GM12878 (cell line): ENCODE results near the gene RFX7.

ENCODE experiments used
- MTA3 ChIP-seq: IDR thresholded peaks from 2 replicates; pipeline ENCODE4 v1.6.1; 2012; ENCODE audit warnings: low read length, inconsistent platforms, borderline replicate concordance
- SRF ChIP-seq, 2 experiments: IDR thresholded peaks; 2 replicates each; pipeline ENCODE4 v1.6.1; 2011; ENCODE audit warnings: low read depth in 2 of 2, low read length in 2 of 2, mild to moderate bottlenecking in 1 of 2, moderate library complexity in 1 of 2

DNA sequence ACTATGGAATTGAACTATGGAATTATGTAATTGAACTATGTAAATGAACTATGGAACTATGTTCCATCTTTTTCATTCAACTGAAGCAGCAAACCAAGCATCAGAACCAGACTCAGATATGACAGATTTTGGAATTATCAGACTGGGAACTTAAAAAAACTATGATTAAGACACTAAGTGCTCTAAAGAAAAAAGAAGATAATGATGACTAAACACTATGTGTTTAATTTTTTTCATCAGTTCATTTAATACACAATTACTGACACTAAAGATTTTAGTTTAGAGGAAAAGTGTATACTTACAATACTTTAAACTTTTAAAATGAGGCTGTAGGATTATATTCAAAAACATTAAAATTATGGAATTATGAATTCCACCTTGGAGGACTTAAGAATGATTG lies 15.3 kb downstream of the RFX7 start:
- TF ChIP-seq SRF (IDR thresholded peaks at IDR 0.05; ENCODE audit: low read depth in 2 of 2, low read length in 2 of 2) (no peak), MTA3 (no peak)
